Endothelial cell of umbilical vein (primary cell): ENCODE measurements around the gene TECPR2. TPM values are rescaled to one million over a fixed set of nuclear protein-coding genes. Genes with fewer than 3 reads are reported as not detected.

Experiments
- BruUV-seq: library from RNA; stranded (reverse); fragments of 400-500 nt; replicated peaks from 2 replicates; lab custom pipeline; 2021; lab: Mats Ljungman, UMichigan
- CTCF ChIA-PET: fragments of 300-600, 350-600 bp; sonication (Branson Sonifier 250); formaldehyde crosslinking; loops from one replicate; lab custom pipeline; 2021; ENCODE audit warnings: antibody characterized with exemption, inconsistent platforms; lab: Charles Lee
- POLR2A ChIA-PET: fragments of 300-600, 350-600 bp; sonication (Branson Sonifier 250); formaldehyde crosslinking; loops from one replicate; lab custom pipeline; 2021; ENCODE audit warnings: antibody characterized with exemption, inconsistent platforms; lab: Charles Lee
- DNase-seq: peaks from one replicate; pipeline ENCODE4 v3.0.0-alpha.2; 2011; ENCODE audit warnings: low read depth, low spot score
- FAIRE-seq: peaks from 2 replicates; lab custom pipeline; 2011; peaks lifted over from hg19 to GRCh38; lab: Jason Lieb, UNC
- H2AFZ ChIP-seq: 2 replicates; pipeline ENCODE4 v1.6.0; 2012; ENCODE audit warnings: low read depth, low read length, control low read depth, inconsistent platforms
- H3K27ac ChIP-seq: 2 replicates; pipeline ENCODE4 v1.5.1; 2011; ENCODE audit warnings: low read depth, mild to moderate bottlenecking, control low read depth, low read length, moderate library complexity; ENCODE audit not compliant: insufficient read depth
- H3K27me3 ChIP-seq, 2 experiments: 2 replicates each; pipeline versions ENCODE4 v1.6.0 to v1.6.1; 2011; ENCODE audit warnings: low read length in 2 of 2, mixed read lengths in 1 of 2; ENCODE audit not compliant: control insufficient read depth in 2 of 2, insufficient read depth in 2 of 2
- H3K36me3 ChIP-seq, 2 experiments: 2 replicates in 1 of 2; 3 replicates in 1 of 2; pipeline ENCODE4 v1.5.1; 2011; ENCODE audit warnings: low read length in 2 of 2, mild to moderate bottlenecking in 1 of 2, moderate library complexity in 1 of 2; ENCODE audit not compliant: control insufficient read depth in 2 of 2, insufficient read depth in 2 of 2; ENCODE audit errors: extremely low read depth in 1 of 2
- H3K4me1 ChIP-seq: 3 replicates; pipeline ENCODE4 v1.5.1; 2011; ENCODE audit warnings: mild to moderate bottlenecking, low read length; ENCODE audit not compliant: control insufficient read depth, insufficient read depth; ENCODE audit errors: extremely low read depth
- H3K4me2 ChIP-seq: 2 replicates; pipeline ENCODE4 v1.6.1; 2011; ENCODE audit warnings: low read length, control low read depth, mixed read lengths; ENCODE audit not compliant: insufficient read depth
- H3K4me3 ChIP-seq, 3 experiments: fragments of 200-600 bp in 1 of 3; sonication (generic), shearing (Covaris generic) in 1 of 3; replicated peaks in 1 of 3; 2 replicates each; pipeline ENCODE4 v1.5.1; 2011 to 2016; ENCODE audit warnings: control low read depth in 3 of 3, low read length in 3 of 3, mild to moderate bottlenecking in 2 of 3, inconsistent platforms in 1 of 3, low read depth in 1 of 3, moderate library complexity in 1 of 3; ENCODE audit not compliant: insufficient read depth in 1 of 3
- H3K79me2 ChIP-seq: 2 replicates; pipeline ENCODE4 v1.6.0; 2012; ENCODE audit warnings: low read length, inconsistent platforms; ENCODE audit not compliant: control insufficient read depth, insufficient read depth
- H3K9ac ChIP-seq: replicated peaks from 2 replicates; pipeline ENCODE3; 2011; ENCODE audit warnings: low read length, control low read depth; ENCODE audit not compliant: insufficient read depth; ENCODE audit errors: extremely low read depth
- H3K9me1 ChIP-seq: replicated peaks from 3 replicates; pipeline ENCODE4 v1.6.0; 2011; ENCODE audit warnings: mild to moderate bottlenecking, low read length; ENCODE audit not compliant: control insufficient read depth, insufficient read depth; ENCODE audit errors: extremely low read depth
- H3K9me3 ChIP-seq: replicated peaks from 2 replicates; pipeline ENCODE4 v1.5.1; 2012; ENCODE audit warnings: low read length, inconsistent platforms; ENCODE audit not compliant: control insufficient read depth, insufficient read depth
- H4K20me1 ChIP-seq: replicated peaks from 2 replicates; pipeline ENCODE3; 2011; ENCODE audit warnings: mild to moderate bottlenecking, low read length; ENCODE audit not compliant: control insufficient read depth, insufficient read depth; ENCODE audit errors: extremely low read depth
- CTCF ChIP-seq, 2 donors: IDR thresholded peaks; 1 replicate in 1 of 2; 2 replicates in 1 of 2; pipeline ENCODE4 v1.5.1; 2011; ENCODE audit warnings: low read length in 2 of 2, mild to moderate bottlenecking in 2 of 2, moderate library complexity in 2 of 2, control low read depth in 1 of 2, inconsistent platforms in 1 of 2, low read depth in 1 of 2; ENCODE audit not compliant: insufficient read depth in 1 of 2; ENCODE audit errors: extremely low read depth in 1 of 2
- EZH2 ChIP-seq: IDR thresholded peaks from 2 replicates; pipeline ENCODE4 v1.6.1; 2012; ENCODE audit warnings: borderline replicate concordance, low read depth, mild to moderate bottlenecking, moderate library complexity, low read length, inconsistent platforms; ENCODE audit not compliant: severe bottlenecking
- GATA2 ChIP-seq: IDR thresholded peaks from 2 replicates; pipeline ENCODE4 v1.7.0; 2011; ENCODE audit warnings: low read depth, mild to moderate bottlenecking, moderate library complexity, mixed read lengths, low read length; ENCODE audit not compliant: insufficient read length, insufficient read depth
- MAX ChIP-seq: IDR thresholded peaks from 2 replicates; pipeline ENCODE4 v1.6.1; 2011; ENCODE audit not compliant: insufficient read depth, insufficient read length
- MYC ChIP-seq: IDR thresholded peaks from one replicate; pipeline ENCODE4 v1.6.1; 2011; ENCODE audit warnings: mild to moderate bottlenecking, low read depth, low read length
- POLR2AphosphoS5 ChIP-seq: IDR thresholded peaks from 2 replicates; pipeline ENCODE4 v1.6.1; 2012; ENCODE audit warnings: low read depth, mild to moderate bottlenecking, control low read depth, low read length, moderate library complexity; ENCODE audit not compliant: insufficient read depth
- dilution Hi-C: fragments of 300-500 bp; cut with MboI; formaldehyde crosslinking; loops from one replicate; pipeline ENCODE4 v1.15.0; 2019; ENCODE audit warnings: low sequenced_read_pairs; ENCODE audit not compliant: extremely low pct_ligation_motif_present
- intact Hi-C: fragments of 100-400 bp; cut with micrococcal nuclease; formaldehyde crosslinking; loops from one replicate; pipeline ENCODE4 v1.10.0; 2022
- polyA plus RNA-seq, 4 experiments: library from polyadenylated mRNA; depleted of rRNA in 3 of 4; stranded (reverse) in 3 of 4; unstranded in 1 of 4; fragments of >200 nt; gene quantifications; 2 replicates each; pipeline versions ENCODE4 v1.2.1 to v1.2.3, GENCODE V29; 2011 to 2012; ENCODE audit warnings: missing spikeins in 1 of 4
- total RNA-seq: library from RNA; stranded (reverse); gene quantifications from 2 replicates; pipeline ENCODE4 v1.2.3, GENCODE V29; 2021

Gene TECPR2
- total and polyA plus RNA-seq, 2 donors (not counting 3 experiments of a cell fraction or from before 2014, with no cell fraction given): 8.9 to 21.5 TPM

GRCh38 chr14:102496958-102497744, 134.4 kb downstream of the TECPR2 start:
- no peak for DNase-seq
- BruUV-seq: no TSS peak
- Histone ChIP-seq H3K79me2 (no peaks in the 10 kb centered on the region), H4K20me1 (no peaks in the 10 kb centered on the region), H3K4me3 (no peak overlapping the region), H3K27ac (no peak overlapping the region), H3K4me2 (no peak overlapping the region), H3K9me3 (no peaks in the 10 kb centered on the region), H3K27me3 (no peaks in the 10 kb centered on the region), H3K36me3 (peaks cover 0 to 18% of the 10 kb centered on the region in 2 experiments), H2AFZ (no peak overlapping the region), H3K9me1 (no peaks in the 10 kb centered on the region), H3K4me1 (peaks cover 10% of the 10 kb centered on the region), H3K9ac (no peak overlapping the region)
- dilution Hi-C loops (no loop called here), intact Hi-C loops (no loop called here)
- no peak for FAIRE-seq
- TF ChIP-seq POLR2AphosphoS5 (no peak), GATA2 (no peak), MYC (no peak), CTCF (IDR thresholded peaks at IDR 0.05; ENCODE audit: extremely low read depth in 1 of 2, insufficient read depth in 1 of 2, low read depth in 1 of 2, low read length in 2 of 2) (no peak), MAX (no peak), EZH2 (no peak)
- CTCF ChIA-PET: no interaction called here
- POLR2A ChIA-PET: no interaction called here
